Activated CD4-positive, alpha-beta T cell treated with anti-CD3 and anti-CD28 coated beads, Interleukin-2, Interleukin-6, amounts not matched to agents 100 ng/mL and 50 ng/mL, durations not matched to agents 16 hours and 8 hours (primary cell): ENCODE measurements around the gene GTF2E1.
A peak's percentile ranks its signal among the peaks of the same experiment; 100 is the strongest.
"Not testable (repeated sequence)": the region's sequence is repeated elsewhere in the genome, so short reads cannot be mapped to it uniquely, and the experiment has no call there.

Source experiments
- DNase-seq: peaks from one replicate; pipeline ENCODE4 v3.0.0-alpha.2; 2020

GTF2E1 gene

GRCh38 chr3:120758551-120758950, 16.0 kb downstream of the GTF2E1 start:
- not testable (repeated sequence) for DNase-seq

GRCh38 chr3:120762615-120763014, 20.1 kb downstream of the GTF2E1 start:
- DNase-seq: no peak

GRCh38 chr3:120763601-120764000, 21.1 kb downstream of the GTF2E1 start:
- DNase-seq: no peak

GRCh38 chr3:120764206-120764605, 21.7 kb downstream of the GTF2E1 start:
- DNase-seq: no peak

- DNase-seq: no peak
Measured at GRCh38 chr3:120765830-120766493, 23.4 kb downstream of the GTF2E1 start.

- no peak for DNase-seq
Measured at GRCh38 chr3:120766576-120766975, 24.0 kb downstream of the GTF2E1 start.

GRCh38 chr3:120767106-120767505, 24.6 kb downstream of the GTF2E1 start:
- no peak for DNase-seq

GRCh38 chr3:120769436-120769835, 26.9 kb downstream of the GTF2E1 start:
- no peak for DNase-seq

GRCh38 chr3:120770891-120771290, 28.3 kb downstream of the GTF2E1 start:
- DNase-seq: no peak

GRCh38 chr3:120772081-120772480, 29.5 kb downstream of the GTF2E1 start:
- no peak for DNase-seq

- DNase-seq: peak; percentile 48
Measured at GRCh38 chr3:120773932-120774331, 31.4 kb downstream of the GTF2E1 start.

GRCh38 chr3:120775411-120775810, 32.9 kb downstream of the GTF2E1 start:
- no peak for DNase-seq

- no peak for DNase-seq
Measured at GRCh38 chr3:120778776-120779175, 36.2 kb downstream of the GTF2E1 start.

GRCh38 chr3:120780977-120781376, 38.4 kb downstream of the GTF2E1 start:
- DNase-seq: peak; percentile 13

GRCh38 chr3:120785832-120786231, 43.3 kb downstream of the GTF2E1 start:
- DNase-seq: not testable (repeated sequence)

GRCh38 chr3:120791010-120791409, 48.5 kb downstream of the GTF2E1 start:
- no peak for DNase-seq

- DNase-seq: no peak
Measured at GRCh38 chr3:120791913-120792312, 49.4 kb downstream of the GTF2E1 start.

- no peak for DNase-seq
Measured at GRCh38 chr3:120793601-120794000, 51.1 kb downstream of the GTF2E1 start.

- peak; percentile 85 for DNase-seq
Measured at GRCh38 chr3:120795017-120795648, 52.6 kb downstream of the GTF2E1 start.

- no peak for DNase-seq
Measured at GRCh38 chr3:120795959-120796358, 53.4 kb downstream of the GTF2E1 start.

GRCh38 chr3:120796976-120797375, 54.4 kb downstream of the GTF2E1 start:
- no peak for DNase-seq

GRCh38 chr3:120797857-120798256, 55.3 kb downstream of the GTF2E1 start:
- no peak for DNase-seq

- DNase-seq: no peak
Measured at GRCh38 chr3:120798346-120798745, 55.8 kb downstream of the GTF2E1 start.

- no peak for DNase-seq
Measured at GRCh38 chr3:120800625-120801024, 58.1 kb downstream of the GTF2E1 start.

GRCh38 chr3:120801484-120801883, 58.9 kb downstream of the GTF2E1 start:
- no peak for DNase-seq
